Measurements from ENCODE around the gene RBM15.

The RBM15 gene

GRCh38 chr1:110316735-110317134 is 22.4 kb upstream of the RBM15 start:
- H3K36me3 ChIP-seq (ENCODE audit: insufficient read depth, low read length), result no peaks in the 10 kb centered on the region
- no peak for TF ChIP-seq EZH2 (IDR thresholded peaks at IDR 0.05; ENCODE audit: borderline replicate concordance, low read length)
- TF ChIP-seq CTCF (IDR thresholded peaks at IDR 0.05; ENCODE audit: low read length), result no peak
- no peaks in the 10 kb centered on the region for H3K9me3 ChIP-seq (ENCODE audit: low read length)
- no peaks in the 10 kb centered on the region for H3K4me1 ChIP-seq (ENCODE audit: insufficient read depth, low read length, severe bottlenecking)
- no peaks in the 10 kb centered on the region for H4K20me1 ChIP-seq (ENCODE audit: insufficient read depth, low read length)
- no peaks in the 10 kb centered on the region for H3K9me2 ChIP-seq (ENCODE audit: low read depth, low read length)
- no peak overlapping the region for H3K27ac ChIP-seq (ENCODE audit: low read depth, low read length, poor library complexity, severe bottlenecking)
- H3K79me2 ChIP-seq (ENCODE audit: insufficient read depth, low read length), result no peaks in the 10 kb centered on the region
- H3K9ac ChIP-seq (ENCODE audit: low read length), result no peak overlapping the region
- no peaks in the 10 kb centered on the region for H3F3A ChIP-seq (ENCODE audit: insufficient read depth, low read length)
- H2AFZ ChIP-seq (ENCODE audit: low read length), result no peak overlapping the region
- no peak overlapping the region for H3K4me3 ChIP-seq (ENCODE audit: low read depth, low read length, poor library complexity, severe bottlenecking)
- H3K27me3 ChIP-seq (ENCODE audit: insufficient read depth, low read length), result 0 out of 2 replicates have a peak, but pooled peaks cover 3% of the 10 kb centered on the region
- no peak overlapping the region for H3K4me2 ChIP-seq (ENCODE audit: low read length)

- Histone ChIP-seq H3K9me2 (ENCODE audit: low read depth, low read length) (no peaks in the 10 kb centered on the region), H4K20me1 (ENCODE audit: insufficient read depth, low read length) (no peaks in the 10 kb centered on the region), H3F3A (ENCODE audit: insufficient read depth, low read length) (no peaks in the 10 kb centered on the region), H3K4me1 (ENCODE audit: insufficient read depth, low read length, severe bottlenecking) (no peaks in the 10 kb centered on the region), H3K27ac (ENCODE audit: low read depth, low read length, poor library complexity, severe bottlenecking) (no peak overlapping the region), H3K9me3 (ENCODE audit: low read length) (no peaks in the 10 kb centered on the region), H3K36me3 (ENCODE audit: insufficient read depth, low read length) (no peaks in the 10 kb centered on the region), H3K4me3 (ENCODE audit: low read depth, low read length, poor library complexity, severe bottlenecking) (no peak overlapping the region), H2AFZ (ENCODE audit: low read length) (no peak overlapping the region), H3K27me3 (ENCODE audit: insufficient read depth, low read length) (0 out of 2 replicates have a peak, but pooled peaks cover 3% of the 10 kb centered on the region), H3K9ac (ENCODE audit: low read length) (no peak overlapping the region), H3K79me2 (ENCODE audit: insufficient read depth, low read length) (no peaks in the 10 kb centered on the region), H3K4me2 (ENCODE audit: low read length) (no peak overlapping the region)
- no peak for TF ChIP-seq EZH2 (IDR thresholded peaks at IDR 0.05; ENCODE audit: borderline replicate concordance, low read length)
- no peak for TF ChIP-seq CTCF (IDR thresholded peaks at IDR 0.05; ENCODE audit: low read length)
These were observed 21.1 kb upstream of the RBM15 start for GRCh38 chr1:110318046-110318445.

- Histone ChIP-seq H3K9me3 (ENCODE audit: low read length) (no peaks in the 10 kb centered on the region), H3K27ac (ENCODE audit: low read depth, low read length, poor library complexity, severe bottlenecking) (no peak overlapping the region), H3K79me2 (ENCODE audit: insufficient read depth, low read length) (no peaks in the 10 kb centered on the region), H3K4me3 (ENCODE audit: low read depth, low read length, poor library complexity, severe bottlenecking) (no peak overlapping the region), H3K27me3 (ENCODE audit: insufficient read depth, low read length) (0 out of 2 replicates have a peak, but pooled peaks cover 3% of the 10 kb centered on the region), H3K4me1 (ENCODE audit: insufficient read depth, low read length, severe bottlenecking) (no peaks in the 10 kb centered on the region), H3K9me2 (ENCODE audit: low read depth, low read length) (no peaks in the 10 kb centered on the region), H2AFZ (ENCODE audit: low read length) (no peak overlapping the region), H3K4me2 (ENCODE audit: low read length) (no peak overlapping the region), H3F3A (ENCODE audit: insufficient read depth, low read length) (no peaks in the 10 kb centered on the region), H4K20me1 (ENCODE audit: insufficient read depth, low read length) (no peaks in the 10 kb centered on the region), H3K36me3 (ENCODE audit: insufficient read depth, low read length) (no peaks in the 10 kb centered on the region), H3K9ac (ENCODE audit: low read length) (no peak overlapping the region)
- TF ChIP-seq CTCF (IDR thresholded peaks at IDR 0.05; ENCODE audit: low read length) (no peak), EZH2 (IDR thresholded peaks at IDR 0.05; ENCODE audit: borderline replicate concordance, low read length) (no peak)
These were observed 19.6 kb upstream of the RBM15 start for GRCh38 chr1:110319332-110320167.

Data from OCI-LY1 (cell line).